Neural progenitor cell (in vitro differentiated cells): Measurements from ENCODE around the gene PLP2. TPM values are rescaled to one million over a fixed set of nuclear protein-coding genes. Genes with fewer than 3 reads are reported as not detected.
"Not testable (repeated sequence)": the region's sequence is repeated elsewhere in the genome, so short reads cannot be mapped to it uniquely, and the experiment has no call there.

ENCODE experiments used
- DNase-seq: peaks from one replicate; pipeline ENCODE4 v3.0.0-alpha.2; 2016; ENCODE audit warnings: low spot score
- H2AFZ ChIP-seq: fragments of 200-600 bp; sonication (generic); replicated peaks from 2 replicates; pipeline ENCODE4 v1.6.1; 2016; ENCODE audit warnings: antibody characterized with exemption
- H3F3A ChIP-seq: fragments of 200-600 bp; sonication (generic); 2 replicates; pipeline ENCODE4 v1.6.1; 2016; ENCODE audit warnings: antibody characterized with exemption, low read depth
- H3K27ac ChIP-seq: fragments of 200-600 bp; sonication (generic); 2 replicates; pipeline ENCODE4 v1.5.1; 2016; ENCODE audit warnings: mild to moderate bottlenecking
- H3K27me3 ChIP-seq: fragments of 200-600 bp; sonication (generic); 2 replicates; pipeline ENCODE4 v1.6.1; 2016; ENCODE audit warnings: mild to moderate bottlenecking, moderate library complexity
- H3K36me3 ChIP-seq: fragments of 200-600 bp; sonication (generic); 2 replicates; pipeline ENCODE4 v1.5.1; 2016
- H3K4me1 ChIP-seq: fragments of 200-600 bp; sonication (generic); 2 replicates; pipeline ENCODE4 v1.6.1; 2016; ENCODE audit warnings: mixed run types
- H3K4me2 ChIP-seq: fragments of 200-600 bp; sonication (generic); 2 replicates; pipeline ENCODE4 v1.6.1; 2016
- H3K4me3 ChIP-seq: fragments of 200-600 bp; sonication (generic); 2 replicates; pipeline ENCODE4 v1.5.1; 2016
- H3K79me2 ChIP-seq: fragments of 200-600 bp; sonication (generic); 2 replicates; pipeline ENCODE4 v1.6.1; 2016; ENCODE audit warnings: low read depth
- H3K9ac ChIP-seq: fragments of 200-600 bp; sonication (generic); 2 replicates; pipeline ENCODE4 v1.6.1; 2016
- H3K9me3 ChIP-seq: fragments of 200-600 bp; sonication (generic); 2 replicates; pipeline ENCODE4 v1.5.1; 2016; ENCODE audit warnings: low read depth
- H4K20me1 ChIP-seq: fragments of 200-600 bp; sonication (generic); 2 replicates; pipeline ENCODE4 v1.6.1; 2016; ENCODE audit warnings: low read depth
- H3K27ac Mint-ChIP-seq: 3 replicates; pipeline ENCODE4 v1.8.0; 2021; ENCODE audit warnings: mixed read lengths
- H3K27me3 Mint-ChIP-seq: 2 replicates; pipeline ENCODE4 v1.8.0; 2022; ENCODE audit warnings: low read depth, mild to moderate bottlenecking, inconsistent platforms, moderate library complexity, mixed read lengths; ENCODE audit not compliant: insufficient read depth
- H3K36me3 Mint-ChIP-seq: 3 replicates; pipeline ENCODE4 v1.8.0; 2021; ENCODE audit warnings: mixed read lengths
- H3K4me1 Mint-ChIP-seq: 3 replicates; pipeline ENCODE4 v1.8.0; 2021; ENCODE audit warnings: mixed read lengths
- H3K4me3 Mint-ChIP-seq: 3 replicates; pipeline ENCODE4 v1.8.0; 2021; ENCODE audit warnings: mild to moderate bottlenecking, moderate library complexity, mixed read lengths
- H3K9me3 Mint-ChIP-seq: 3 replicates; pipeline ENCODE4 v1.8.0; 2020; ENCODE audit warnings: mixed read lengths
- EZH2 ChIP-seq: fragments of 200-600 bp; sonication (generic); IDR thresholded peaks from 2 replicates; pipeline ENCODE4 v1.6.1; 2017; ENCODE audit warnings: antibody characterized with exemption, mild to moderate bottlenecking, moderate library complexity
- EZH2phosphoT487 ChIP-seq: fragments of 200-600 bp; sonication (generic); IDR thresholded peaks from 2 replicates; pipeline ENCODE4 v1.6.1; 2017; ENCODE audit warnings: antibody characterized with exemption
- total RNA-seq: library from RNA; depleted of rRNA; stranded (reverse); fragments of >200 nt; gene quantifications from 2 replicates; pipeline ENCODE4 v1.2.3, GENCODE V29; 2015; ENCODE audit warnings: low replicate concordance
- TF ChIP-seq, protein P1 (sequence below): fragments of 200-600 bp; sonication (generic); IDR thresholded peaks from 2 replicates; pipeline ENCODE4 v1.5.1; 2017; ENCODE audit warnings: antibody characterized with exemption, mild to moderate bottlenecking

The PLP2 gene
- total RNA-seq, 1 donor from 2014 or later = 0.13 TPM

DNA sequence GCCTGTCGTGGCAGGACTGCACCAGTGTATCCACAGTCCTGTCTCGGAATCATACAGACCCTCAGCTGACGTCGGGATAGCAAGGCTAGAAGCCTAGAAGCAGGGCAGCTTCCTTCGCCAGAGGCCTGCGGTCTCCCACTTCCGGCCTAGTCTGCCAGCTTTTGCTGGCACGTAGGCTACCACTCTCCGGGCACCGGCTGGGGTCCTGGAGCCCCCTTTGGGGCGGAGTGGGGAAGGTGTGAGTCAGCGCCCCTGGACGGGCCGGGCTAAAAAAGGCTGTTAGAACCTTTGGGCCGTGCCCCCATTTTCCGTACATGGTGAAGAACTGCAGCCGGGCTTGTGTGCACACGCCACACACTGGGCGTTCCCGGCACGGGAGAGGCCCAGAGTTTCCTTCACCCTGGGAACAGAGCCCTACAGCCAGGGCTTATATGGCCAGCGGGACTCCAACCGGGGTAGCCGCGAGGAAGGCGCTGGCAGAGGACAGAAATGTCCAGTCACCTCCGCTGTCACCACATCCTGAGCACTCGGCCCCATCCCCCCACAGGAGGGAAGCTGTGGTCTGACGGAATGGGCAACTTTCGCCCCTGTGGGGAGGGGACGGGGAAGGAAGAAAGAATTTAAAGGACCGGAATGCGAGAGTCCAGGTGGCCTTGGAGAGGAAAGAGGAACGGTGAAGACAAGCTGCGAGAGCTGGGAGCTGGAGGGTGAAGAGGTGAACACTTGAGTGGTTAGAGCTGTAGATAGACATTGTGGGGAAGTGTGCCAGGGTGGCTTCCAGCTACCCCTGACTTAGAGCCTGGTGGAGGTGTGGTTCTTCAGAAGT is 4.6 kb upstream of the PLP2 start:
- peak overlapping the region; percentile 79 for H3K4me3 Mint-ChIP-seq
- no peaks in the 10 kb centered on the region for H3K36me3 Mint-ChIP-seq
- H3K27ac ChIP-seq = no peak overlapping the region
- H3K36me3 ChIP-seq = no peaks in the 10 kb centered on the region
- H3K4me1 Mint-ChIP-seq = peaks cover 16% of the 10 kb centered on the region
- H4K20me1 ChIP-seq = no peaks in the 10 kb centered on the region
- peak overlapping the region; percentile 69 for H3K4me2 ChIP-seq
- no peak overlapping the region for H3K9ac ChIP-seq
- peaks cover 20% of the 10 kb centered on the region for H3K9me3 Mint-ChIP-seq
- no peaks in the 10 kb centered on the region for H3K9me3 ChIP-seq
- H3F3A ChIP-seq = no peaks in the 10 kb centered on the region
- peak overlapping the region; percentile 70 for H2AFZ ChIP-seq
- H3K27me3 Mint-ChIP-seq = peaks cover 20% of the 10 kb centered on the region
- DNase-seq = peak; percentile 20
- peak overlapping the region; percentile 31 for H3K4me3 ChIP-seq
- H3K79me2 ChIP-seq = no peaks in the 10 kb centered on the region
- H3K4me1 ChIP-seq = peaks cover 11% of the 10 kb centered on the region
- H3K27me3 ChIP-seq = peaks cover 67% of the 10 kb centered on the region
- TF ChIP-seq EZH2 (no peak), EZH2phosphoT487 (no peak)
- TF ChIP-seq, protein P1, sequence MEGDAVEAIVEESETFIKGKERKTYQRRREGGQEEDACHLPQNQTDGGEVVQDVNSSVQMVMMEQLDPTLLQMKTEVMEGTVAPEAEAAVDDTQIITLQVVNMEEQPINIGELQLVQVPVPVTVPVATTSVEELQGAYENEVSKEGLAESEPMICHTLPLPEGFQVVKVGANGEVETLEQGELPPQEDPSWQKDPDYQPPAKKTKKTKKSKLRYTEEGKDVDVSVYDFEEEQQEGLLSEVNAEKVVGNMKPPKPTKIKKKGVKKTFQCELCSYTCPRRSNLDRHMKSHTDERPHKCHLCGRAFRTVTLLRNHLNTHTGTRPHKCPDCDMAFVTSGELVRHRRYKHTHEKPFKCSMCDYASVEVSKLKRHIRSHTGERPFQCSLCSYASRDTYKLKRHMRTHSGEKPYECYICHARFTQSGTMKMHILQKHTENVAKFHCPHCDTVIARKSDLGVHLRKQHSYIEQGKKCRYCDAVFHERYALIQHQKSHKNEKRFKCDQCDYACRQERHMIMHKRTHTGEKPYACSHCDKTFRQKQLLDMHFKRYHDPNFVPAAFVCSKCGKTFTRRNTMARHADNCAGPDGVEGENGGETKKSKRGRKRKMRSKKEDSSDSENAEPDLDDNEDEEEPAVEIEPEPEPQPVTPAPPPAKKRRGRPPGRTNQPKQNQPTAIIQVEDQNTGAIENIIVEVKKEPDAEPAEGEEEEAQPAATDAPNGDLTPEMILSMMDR = no peak
- no peak overlapping the region for H3K27ac Mint-ChIP-seq

- Mint-ChIP-seq H3K4me1 (peaks cover 16% of the 10 kb centered on the region), H3K36me3 (no peaks in the 10 kb centered on the region), H3K4me3 (no peak overlapping the region), H3K27ac (no peak overlapping the region), H3K9me3 (peaks cover 21% of the 10 kb centered on the region), H3K27me3 (peaks cover 20% of the 10 kb centered on the region)
- no peak overlapping the region for H3K27ac ChIP-seq
- H3K9ac ChIP-seq = no peak overlapping the region
- no peaks in the 10 kb centered on the region for H4K20me1 ChIP-seq
- H3K36me3 ChIP-seq = no peaks in the 10 kb centered on the region
- no peaks in the 10 kb centered on the region for H3F3A ChIP-seq
- no peaks in the 10 kb centered on the region for H3K79me2 ChIP-seq
- no peak for TF ChIP-seq EZH2
- TF ChIP-seq, protein P1 = no peak
- TF ChIP-seq EZH2phosphoT487 = no peak
- peaks cover 11% of the 10 kb centered on the region for H3K4me1 ChIP-seq
- peaks cover 67% of the 10 kb centered on the region for H3K27me3 ChIP-seq
- no peaks in the 10 kb centered on the region for H3K9me3 ChIP-seq
- H2AFZ ChIP-seq = no peak overlapping the region
- H3K4me3 ChIP-seq = no peak overlapping the region
- no peak for DNase-seq
- H3K4me2 ChIP-seq = peak overlapping the region; percentile 69
Measured at GRCh38 chrX:49167740-49168108, 4.0 kb upstream of the PLP2 start.

DNA sequence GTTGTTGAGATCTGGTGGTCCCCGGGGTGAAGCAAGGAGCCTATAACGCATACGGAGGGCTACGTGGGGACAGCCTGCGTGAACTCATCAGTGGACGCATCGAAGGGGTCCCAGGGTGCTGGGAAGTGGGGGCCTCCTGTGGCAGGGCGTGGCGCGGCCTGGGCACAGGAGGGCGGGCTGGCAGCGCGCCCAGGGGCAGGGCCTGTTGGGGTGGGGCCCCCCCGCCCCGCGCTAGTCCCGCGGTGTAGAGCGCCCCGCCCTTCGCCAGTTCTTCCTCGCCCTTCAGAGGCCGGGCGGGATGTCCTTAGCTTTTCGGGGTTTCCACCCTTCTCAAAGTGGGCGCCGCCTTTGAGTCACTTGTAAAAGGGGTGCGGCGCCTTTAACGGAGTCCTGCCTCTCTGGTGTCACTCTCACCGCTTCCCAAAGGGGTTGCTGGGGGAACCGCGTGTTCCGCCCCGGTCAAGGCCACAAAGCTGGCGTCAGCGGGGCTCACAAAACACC is 632 bp downstream of the PLP2 start:
- H4K20me1 ChIP-seq = no peaks in the 10 kb centered on the region
- H3K79me2 ChIP-seq = no peaks in the 10 kb centered on the region
- peak overlapping the region; percentile 76 for H3K4me2 ChIP-seq
- Mint-ChIP-seq H3K4me3 (peak overlapping the region; percentile 73), H3K4me1 (peaks cover 4% of the 10 kb centered on the region), H3K9me3 (peaks cover 34% of the 10 kb centered on the region), H3K27ac (no peak overlapping the region), H3K36me3 (peaks cover 7% of the 10 kb centered on the region), H3K27me3 (peaks cover 28% of the 10 kb centered on the region)
- DNase-seq = no peak
- H3K27me3 ChIP-seq = peaks cover 46% of the 10 kb centered on the region
- H3F3A ChIP-seq = no peaks in the 10 kb centered on the region
- peak overlapping the region; percentile 37 for H3K4me3 ChIP-seq
- peaks cover 4% of the 10 kb centered on the region for H3K4me1 ChIP-seq
- TF ChIP-seq EZH2 = no peak
- peak; percentile 28 for TF ChIP-seq EZH2phosphoT487
- H3K9me3 ChIP-seq = no peaks in the 10 kb centered on the region
- H3K36me3 ChIP-seq = no peaks in the 10 kb centered on the region
- H3K27ac ChIP-seq = no peak overlapping the region
- H2AFZ ChIP-seq = no peak overlapping the region
- no peak overlapping the region for H3K9ac ChIP-seq

GRCh38 chrX:49173544-49173943 is 1.8 kb downstream of the PLP2 start:
- H3K27me3 ChIP-seq = peaks cover 39% of the 10 kb centered on the region
- not testable (repeated sequence) for H3K4me1 ChIP-seq, H3K9me3 ChIP-seq, H3K9ac ChIP-seq, H3K4me3 ChIP-seq, H4K20me1 ChIP-seq, DNase-seq, H3K27ac Mint-ChIP-seq, H3K4me1 Mint-ChIP-seq, H3K36me3 Mint-ChIP-seq, H3K4me3 Mint-ChIP-seq, H3K27ac ChIP-seq, H3F3A ChIP-seq, H3K79me2 ChIP-seq, H2AFZ ChIP-seq, H3K36me3 ChIP-seq, H3K4me2 ChIP-seq
- H3K9me3 Mint-ChIP-seq = peaks cover 34% of the 10 kb centered on the region
- H3K27me3 Mint-ChIP-seq = peaks cover 22% of the 10 kb centered on the region
